IPS-NIHi7 (cell line): ENCODE data around the gene CHD6.

Experiments
- DNase-seq: peaks from one replicate; pipeline ENCODE4 v3.0.0; 2012; ENCODE audit warnings: mixed read lengths; ENCODE audit errors: extremely low spot score

The CHD6 gene

DNA sequence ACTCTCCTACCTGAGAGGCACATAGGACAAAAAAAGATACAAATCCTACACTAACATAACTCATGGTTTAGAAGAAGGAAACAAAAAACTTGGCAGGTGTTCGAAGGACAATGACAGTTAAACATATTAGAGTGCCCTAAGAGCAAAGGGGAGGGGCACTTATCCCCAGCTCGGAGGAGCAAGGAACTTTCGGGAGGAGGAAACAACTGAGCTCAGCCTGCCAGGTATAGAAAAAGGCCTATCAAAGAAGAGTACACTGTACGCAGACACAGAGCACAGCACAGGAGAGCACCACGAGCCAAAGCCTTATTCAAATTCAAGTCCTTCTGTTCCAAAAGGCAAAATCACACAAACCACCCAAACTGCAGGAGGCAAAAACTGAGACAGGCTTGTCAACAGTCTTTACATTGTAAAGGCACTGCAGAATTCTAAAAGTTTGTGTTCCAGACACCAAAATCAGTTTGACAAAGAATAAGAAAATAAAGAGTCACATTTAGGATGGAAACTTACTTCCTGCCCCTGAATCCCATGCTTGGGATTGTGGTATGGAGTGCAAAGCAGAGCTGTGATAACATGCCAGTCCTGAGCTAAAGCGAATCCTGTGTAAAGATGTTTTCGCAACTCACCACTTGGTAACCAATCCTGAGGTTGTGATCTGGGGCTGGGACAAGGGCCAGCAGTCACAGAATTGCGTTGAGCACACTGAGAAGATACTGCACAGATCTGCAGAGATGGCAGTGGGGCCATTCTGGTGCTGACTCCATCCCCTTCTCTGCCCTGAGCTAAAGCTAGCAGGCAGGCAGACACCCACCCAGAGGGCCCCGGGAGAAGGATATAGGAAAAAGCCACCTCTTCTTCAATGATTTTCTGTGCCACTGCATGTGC is 108.6 kb downstream of the CHD6 start:
- DNase-seq: no peak

DNA sequence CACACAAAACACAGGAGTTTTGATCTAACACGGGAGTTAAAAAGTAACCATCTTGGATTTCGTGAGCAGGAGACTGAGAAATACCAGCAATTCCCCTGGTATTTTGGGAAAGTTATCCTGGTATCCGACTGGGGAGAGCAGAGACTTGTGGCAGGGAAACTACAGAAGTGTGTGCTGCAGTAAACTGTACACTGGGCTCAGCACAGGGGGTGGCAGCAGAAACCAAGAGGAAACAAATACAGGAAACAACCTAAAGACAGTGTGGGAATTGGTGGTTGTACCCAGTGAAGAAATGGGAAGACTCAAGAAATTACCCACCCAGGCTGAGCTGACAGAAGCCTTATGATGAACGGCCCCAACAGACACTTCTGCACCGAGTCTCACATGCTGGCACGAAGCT is 109.8 kb downstream of the CHD6 start:
- DNase-seq: no peak

DNA sequence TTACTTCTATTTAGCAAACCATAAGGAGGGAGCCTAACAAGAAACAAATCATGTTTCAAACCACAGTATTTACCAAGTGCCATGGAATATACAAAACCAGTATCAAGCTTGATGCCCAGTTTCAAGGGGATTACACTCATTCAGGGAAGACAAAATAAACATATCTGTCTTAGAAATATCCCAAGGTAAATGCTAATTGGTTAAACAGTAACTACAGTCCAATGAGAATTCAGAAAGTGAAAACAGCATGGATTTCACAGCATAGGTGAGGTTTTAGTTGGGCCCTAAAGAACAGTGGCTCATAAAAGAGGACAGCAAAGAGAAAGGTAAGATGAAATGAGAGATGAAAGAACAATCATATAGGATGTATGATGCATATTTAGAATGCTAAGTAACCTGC is 110.3 kb downstream of the CHD6 start:
- no peak for DNase-seq

DNA sequence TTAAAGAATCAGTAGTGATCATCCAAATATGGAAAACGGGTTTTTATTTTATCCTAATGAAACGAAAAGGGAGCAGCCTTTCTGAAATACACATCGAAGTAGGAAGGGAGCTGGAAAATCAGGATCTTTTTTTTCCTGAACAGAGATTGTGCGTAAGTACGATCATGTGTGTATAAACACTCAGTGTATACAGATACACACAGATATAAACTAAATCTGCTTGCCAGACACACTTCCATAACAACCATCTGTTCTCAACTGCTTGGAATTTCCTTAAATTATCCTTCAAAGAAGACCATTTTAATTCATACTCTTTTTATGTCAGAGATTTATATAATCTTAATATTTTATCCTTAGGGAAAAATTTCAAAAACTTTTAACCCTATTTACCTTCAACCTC is 110.7 kb downstream of the CHD6 start:
- DNase-seq: no peak

DNA sequence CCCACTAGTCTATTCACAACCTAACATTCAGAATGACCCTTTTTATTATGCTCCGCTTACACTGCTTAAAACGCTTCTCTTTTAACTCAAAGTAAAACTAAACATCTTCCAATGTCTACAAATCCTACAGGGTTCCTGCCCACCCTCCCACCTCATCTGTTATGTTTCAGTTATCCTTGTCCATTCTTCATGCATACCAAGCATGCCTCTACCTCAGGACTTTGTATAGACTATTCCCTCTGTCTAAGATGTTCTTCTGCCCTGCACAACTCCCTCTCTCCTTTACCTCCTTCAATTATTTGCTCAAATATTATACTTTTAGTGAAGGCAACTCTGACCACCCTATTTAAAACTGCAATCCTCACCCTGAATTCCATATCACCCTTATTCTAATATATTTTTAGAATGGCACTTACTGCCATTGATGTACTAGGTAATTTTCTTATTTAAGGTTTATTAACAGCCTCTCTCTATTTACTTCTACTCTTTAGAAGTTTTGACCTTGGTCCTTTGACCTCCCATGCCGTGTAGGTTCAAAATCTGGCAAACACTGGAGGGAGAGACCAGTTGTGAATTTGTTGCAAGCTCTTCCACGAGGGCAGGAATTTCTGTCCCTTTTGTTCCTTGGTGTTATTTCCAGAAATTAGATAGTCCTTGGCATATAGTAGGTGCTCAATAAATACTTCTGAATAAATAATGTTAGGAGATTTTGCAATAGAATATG is 111.8 kb downstream of the CHD6 start:
- DNase-seq: no peak

DNA sequence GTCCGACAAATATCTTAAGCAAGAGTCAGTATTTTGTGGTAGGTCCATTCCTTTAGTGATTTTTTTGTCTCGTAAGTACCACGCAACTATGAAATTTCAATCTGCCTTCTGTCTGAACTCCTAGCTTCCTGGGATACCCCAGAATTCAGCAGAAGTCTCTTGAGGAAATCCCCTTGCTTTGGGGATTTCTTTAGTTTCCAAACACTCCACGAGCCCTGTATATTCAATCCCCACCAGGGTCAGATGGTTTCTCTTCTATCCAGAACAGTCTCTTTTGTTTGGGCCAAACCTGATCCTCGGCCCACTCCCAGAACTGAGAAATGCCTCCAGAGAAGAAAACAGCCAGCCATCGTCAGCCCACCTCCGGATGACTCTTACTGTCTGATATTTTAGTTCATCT is 113.0 kb downstream of the CHD6 start:
- DNase-seq: no peak

DNA sequence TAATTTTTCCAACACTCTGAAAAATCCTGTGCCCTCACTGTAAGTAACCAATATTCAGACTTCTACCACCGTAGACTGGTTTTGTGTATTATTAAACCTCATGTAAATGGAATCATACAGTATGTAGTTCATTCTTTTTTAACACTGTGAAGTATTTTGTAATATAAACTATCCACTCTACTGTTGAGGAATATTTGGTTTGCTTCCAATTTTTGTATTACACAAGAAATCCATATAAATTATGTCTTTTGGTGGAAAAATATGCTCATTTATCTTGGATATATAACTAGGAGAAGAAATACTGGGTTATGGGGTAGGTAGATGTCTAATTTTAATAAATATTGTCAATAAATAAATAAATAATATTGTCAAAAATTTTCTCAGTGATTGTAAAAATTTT is 116.8 kb downstream of the CHD6 start:
- no peak for DNase-seq

DNA sequence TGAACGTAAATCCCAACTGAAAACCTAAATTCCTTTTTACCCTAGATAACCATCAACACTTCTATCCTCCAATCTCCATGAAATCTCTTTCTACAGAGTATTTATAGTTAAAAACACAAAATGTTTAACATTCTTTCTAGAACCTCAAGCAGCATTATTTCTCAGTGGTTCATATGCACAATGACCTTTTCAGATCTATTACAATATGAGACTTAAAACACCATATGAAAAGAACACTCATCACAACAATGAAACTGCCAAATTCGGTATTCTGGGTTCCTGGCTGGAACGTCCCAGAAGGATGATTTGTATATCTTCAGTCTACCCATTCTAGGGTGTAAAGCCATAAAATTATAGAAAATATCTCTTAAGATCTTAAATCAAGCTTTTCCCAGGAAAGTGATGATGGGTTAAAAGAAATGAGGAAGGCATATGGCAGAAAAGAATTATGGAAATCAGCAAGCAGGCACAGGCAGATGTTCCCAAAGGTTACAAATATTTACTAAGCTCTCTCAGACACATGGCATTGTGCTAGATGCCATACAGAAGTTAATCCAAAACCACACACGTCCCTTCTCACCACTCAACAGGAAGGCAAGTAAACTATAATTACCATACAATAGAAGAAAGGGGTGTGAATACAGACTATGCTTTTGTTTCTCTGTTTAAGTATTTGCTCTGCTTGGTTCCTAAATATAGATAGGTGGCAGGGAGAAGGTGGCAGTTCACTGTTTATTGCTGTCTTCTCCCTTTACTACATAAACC is 118.0 kb downstream of the CHD6 start:
- no peak for DNase-seq

DNA sequence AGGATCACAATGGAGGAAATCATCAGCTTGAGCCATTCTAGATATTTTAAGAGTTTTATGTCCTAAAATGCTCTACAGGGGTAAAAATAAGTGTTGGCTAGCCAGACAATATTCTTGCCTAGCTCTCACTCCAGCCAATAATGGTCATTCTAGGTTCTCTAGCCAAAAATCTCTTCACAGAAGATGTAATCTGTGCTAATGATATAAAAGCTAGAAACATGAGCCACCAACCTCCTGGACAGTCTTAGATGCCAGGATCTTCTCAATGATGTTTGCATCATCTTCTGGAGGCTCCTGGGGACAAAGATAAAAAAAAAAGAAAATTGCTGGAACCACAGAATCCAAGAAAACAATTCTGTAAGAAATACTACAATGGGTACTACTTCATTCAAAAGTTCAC is 119.1 kb downstream of the CHD6 start:
- no peak for DNase-seq

DNA sequence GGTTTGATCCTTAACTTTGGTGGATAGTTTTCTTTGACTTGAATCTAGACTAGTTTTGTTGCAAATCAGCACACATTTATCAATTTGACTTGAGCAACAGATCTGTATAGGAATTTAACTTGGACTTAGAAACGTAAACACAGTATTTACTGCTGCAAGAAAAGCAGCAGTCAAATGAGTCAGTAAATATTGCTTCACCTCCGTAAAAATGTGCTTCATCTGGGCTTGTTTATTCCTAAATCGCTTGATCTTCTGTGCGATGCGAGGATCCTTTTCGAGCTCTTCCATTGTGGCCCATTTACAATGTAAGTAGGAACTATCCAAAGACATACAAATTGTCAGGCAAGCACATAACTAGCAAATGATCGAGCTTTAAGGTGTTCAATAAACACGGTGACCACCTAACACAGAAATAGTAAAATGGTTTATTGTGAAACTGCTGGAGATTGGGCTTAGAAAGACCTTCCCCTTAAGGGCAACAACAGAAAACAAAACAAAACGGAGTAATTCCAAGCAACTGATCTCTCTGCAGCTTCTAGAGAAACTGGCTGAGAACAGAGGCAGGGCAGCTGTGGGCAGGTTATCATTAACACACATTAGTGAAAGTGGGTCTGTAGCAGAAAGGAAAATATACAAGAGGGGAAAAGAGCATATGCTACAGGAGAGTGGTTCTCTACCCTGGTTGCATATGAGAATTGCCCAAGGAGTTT is 120.8 kb downstream of the CHD6 start:
- no peak for DNase-seq

DNA sequence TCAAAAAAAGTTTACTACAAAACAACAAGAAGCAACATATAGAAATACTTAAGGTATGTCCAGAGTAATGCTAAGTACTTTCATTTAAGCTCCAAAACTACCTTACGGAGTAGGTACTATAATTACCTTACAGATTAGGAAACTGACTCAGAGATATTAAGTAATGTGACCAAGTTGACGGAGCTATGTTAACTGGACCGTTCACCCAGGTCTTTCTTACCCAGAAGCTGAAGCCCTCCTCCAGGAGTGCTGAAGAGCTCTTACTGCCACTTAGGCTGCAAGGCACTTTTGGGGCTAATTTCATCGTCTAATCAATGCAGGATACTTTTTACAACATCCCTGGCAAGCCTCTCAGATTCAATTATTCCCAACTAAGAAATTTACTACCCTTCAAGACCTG is 123.7 kb downstream of the CHD6 start:
- DNase-seq: no peak

DNA sequence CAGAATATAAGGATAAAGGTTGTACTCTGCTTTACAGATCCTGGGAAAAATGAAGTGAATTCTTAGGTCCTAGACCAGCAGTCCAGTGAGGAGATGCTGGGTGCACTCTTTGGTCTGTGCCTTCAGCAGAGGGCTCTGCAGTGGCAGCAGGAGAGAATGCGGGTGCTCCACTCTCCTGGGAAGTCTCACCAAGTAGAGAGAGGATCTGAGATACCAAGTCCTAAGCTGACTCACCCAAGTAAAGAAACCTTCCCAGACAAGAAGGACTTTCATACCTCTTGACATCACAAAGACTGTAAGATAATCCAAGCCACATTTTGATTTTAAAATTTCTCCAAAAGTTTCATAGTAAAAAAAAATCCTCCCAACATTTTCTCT is 134.6 kb downstream of the CHD6 start:
- no peak for DNase-seq

DNA sequence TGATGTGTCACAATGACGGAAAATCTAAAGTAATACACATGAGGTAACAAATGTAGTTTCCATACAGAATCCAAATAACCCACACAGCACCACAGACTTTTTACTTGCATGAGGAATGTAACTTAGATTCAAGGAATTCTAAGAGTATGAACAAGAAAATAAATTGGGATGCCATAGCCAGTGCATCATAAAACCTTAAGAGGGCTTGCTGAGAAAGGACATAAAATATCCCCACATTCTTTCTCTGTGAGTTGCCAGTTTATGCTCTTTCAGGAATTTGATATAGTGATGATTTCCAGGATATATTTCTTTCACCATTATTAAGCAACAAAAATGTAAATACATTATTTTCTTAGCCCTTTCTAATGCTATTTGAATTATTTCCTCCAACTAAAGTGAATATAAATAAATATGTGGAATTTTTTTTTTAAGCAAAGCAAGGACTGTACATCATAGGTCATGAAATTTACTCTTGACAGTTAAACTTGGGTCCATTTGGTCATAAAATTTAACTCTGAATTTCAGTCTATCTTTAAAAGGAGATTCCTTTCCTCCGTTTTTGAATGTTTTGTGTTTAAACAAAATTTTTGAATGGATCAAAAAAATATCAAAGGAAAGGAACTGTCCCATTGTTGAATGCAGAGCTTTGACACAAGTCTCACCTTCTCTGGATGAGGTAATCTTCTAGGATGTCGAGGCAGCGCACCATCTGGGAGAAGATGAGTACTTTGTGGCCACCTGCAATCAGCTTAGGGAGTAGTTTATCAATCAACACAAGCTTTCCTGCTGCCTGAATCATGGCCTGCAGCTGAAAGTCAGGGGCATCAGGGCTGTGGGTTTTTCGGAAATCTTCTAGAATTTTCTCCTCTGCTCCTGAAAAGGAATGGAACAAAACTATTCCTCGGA is 135.3 kb downstream of the CHD6 start:
- DNase-seq: no peak

DNA sequence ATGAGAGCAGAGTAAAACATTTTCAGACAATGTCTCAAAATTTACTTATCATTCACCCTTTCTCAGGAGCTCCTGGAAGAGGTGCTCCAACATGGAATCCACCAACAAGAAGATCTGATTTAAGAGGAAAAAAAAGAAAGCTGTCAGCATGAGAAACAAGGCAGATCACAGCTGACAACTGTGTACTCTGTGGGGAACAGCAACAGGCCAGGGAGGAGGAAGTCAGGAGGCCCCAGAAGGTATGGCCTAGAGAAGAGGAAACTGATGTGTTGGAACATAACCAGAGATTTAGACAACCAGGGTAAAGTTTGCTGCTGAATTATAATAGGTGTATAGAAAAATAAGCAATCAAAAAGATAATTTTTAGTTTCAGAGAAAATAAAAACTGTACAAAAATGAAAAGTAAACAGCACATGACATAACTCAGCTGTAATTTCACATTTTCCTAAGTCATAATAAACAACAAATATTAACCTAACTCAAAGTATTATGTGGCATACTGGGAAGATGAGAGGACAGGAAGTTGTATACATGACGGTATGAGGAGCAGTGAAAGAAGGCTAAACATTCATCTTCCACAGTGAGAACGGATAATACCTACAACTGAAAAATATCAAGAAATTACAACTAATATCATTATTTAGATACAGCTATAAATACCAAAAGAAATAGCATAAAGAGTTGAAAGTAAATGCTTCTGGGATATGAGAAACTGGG is 138.0 kb downstream of the CHD6 start:
- no peak for DNase-seq

DNA sequence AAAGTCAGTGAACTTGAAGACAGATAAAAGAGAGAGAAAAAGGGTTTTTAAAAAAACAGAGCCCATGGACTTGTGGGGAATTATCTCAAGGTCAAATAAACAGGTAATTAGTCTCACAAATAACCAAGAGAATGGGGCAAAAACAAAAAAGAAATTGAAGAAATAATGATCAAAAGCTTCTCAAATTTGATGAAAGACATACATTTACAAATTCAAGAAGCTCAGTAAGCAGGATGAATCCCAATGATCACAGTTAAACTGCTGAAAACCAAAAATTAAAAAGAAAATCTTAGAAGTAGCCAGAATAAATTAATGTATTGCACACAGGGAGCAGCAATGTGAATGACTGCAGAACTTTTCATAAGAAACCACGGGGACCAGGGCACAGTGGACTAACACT is 139.1 kb downstream of the CHD6 start:
- no peak for DNase-seq

DNA sequence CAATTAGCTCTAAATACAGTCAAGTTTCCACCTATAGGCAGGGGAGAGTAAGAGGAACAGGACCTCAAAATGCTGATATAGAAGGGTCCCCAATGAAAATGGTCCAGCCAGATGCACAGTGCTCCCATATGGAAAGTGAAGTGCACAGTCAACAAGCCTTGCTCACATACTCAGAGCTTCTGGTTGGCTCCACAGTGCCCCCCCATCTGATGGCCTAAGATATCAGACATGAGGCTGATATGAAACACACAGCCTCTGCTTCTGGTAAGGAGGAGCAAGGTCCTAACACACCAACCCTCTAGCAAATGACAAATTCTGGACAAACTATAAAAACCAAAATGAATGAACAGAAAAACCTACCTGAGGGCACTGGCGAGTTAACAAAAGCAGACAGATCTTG is 140.2 kb downstream of the CHD6 start:
- no peak for DNase-seq

DNA sequence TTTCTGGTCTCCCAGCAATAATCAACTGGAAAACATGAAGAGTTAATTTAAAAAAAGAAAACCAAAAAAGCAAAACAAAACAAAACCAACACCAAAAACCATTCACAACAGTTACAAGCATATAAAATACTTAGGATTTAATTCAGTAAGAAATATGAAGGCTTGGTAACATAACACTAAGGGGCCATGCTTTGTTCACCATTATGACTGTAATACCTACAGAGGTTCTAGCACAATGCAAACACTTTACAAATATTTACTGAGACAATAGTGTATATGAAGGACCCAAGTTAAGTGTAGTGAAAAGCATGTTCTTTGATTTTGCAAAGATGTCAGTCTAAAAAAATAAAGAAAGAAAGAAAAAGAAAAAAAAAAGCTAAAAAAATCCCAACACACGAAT is 141.7 kb downstream of the CHD6 start:
- no peak for DNase-seq

DNA sequence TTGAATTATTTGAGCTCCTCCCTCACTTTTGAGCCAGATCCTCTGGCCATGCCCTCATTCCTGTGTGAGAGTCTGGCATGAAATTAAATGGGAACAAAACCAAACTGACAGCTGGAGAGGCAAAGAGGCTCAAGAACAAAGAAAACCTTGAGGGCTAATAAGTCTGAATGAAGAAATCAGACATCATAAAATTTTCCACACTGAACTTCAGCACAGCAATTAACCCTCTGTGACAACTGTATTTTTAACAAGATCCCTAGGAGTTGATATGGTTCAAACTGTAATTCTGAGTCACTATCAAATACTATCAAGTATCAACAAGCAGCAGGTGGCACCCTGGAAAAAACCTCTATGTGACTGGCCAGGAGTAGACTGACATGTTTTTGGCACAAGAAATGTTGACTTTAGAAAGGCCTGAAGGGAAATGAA is 142.2 kb downstream of the CHD6 start:
- no peak for DNase-seq

DNA sequence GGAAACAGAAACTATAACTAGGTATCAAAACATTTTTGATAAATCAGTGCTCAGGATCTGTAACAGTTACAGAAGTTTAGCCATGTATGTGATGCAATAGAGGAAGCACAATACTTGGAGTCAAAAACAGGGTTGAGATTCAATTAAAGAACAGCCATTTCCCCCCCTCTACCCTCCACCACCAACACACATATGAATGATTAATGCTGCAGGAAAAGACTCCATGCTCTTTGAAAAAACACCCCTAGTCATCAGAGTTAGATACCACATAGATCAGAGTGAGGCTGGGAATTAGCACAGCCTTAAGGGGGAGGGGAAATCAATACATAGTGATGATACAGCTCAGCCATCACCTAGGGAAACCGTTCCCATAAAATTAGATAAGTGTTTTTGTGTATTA is 142.7 kb downstream of the CHD6 start:
- no peak for DNase-seq
